DMS53 treated with DMSO at 0.1 percent for 48 hours (cell line): ENCODE results near the gene SOCS7.

ENCODE experiments used
- DNase-seq: peaks from one replicate; lab custom pipeline; 2025; ENCODE audit not compliant: unreplicated experiment; lab: John Stamatoyannopoulos, UW

Gene SOCS7

DNA sequence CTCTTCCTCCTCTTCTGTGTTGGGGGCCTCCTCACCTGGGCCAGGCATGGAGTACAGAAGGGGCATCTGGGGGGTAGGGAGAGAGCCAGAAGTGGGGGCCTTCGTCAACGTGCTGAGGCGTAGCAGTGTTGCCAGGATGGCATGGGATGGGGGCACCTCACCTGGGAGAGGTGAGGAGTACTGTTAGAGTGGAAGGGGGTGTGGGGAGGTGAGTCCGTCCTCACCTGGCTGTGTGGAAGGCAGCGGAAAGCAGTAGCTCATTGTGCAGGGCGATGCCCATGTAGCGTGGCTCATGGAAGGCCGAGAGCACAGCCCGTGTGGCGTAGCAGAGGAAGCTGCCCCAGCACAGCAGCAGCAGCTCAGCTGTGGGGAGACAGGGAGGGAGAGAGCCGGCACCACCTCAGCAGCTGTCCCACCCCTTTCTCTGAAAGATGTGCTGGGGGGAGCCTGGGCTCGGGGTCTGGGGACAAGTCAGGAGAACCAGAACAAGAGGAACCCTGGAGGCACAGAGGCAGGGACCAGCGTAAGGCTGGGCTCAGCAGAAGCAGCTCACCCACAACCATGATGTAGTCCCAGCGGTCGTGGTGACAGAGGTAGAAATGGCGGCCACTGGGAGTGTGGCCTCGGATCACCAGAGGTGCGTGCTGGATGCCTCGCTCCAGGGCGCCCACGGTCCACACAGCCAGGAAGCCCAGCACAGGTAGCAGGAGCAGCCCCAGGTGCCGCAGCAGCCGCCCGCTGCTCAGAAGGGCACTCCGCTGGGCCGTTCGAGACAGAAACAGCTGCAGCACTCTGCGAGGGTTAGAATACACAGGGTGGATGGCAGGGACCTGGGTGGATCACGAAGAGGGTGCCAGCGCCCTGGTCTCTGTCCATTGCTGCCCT lies 16.9 kb upstream of the SOCS7 start:
- DNase-seq, result no peak

GRCh38 chr17:38336838-38337237 lies 14.8 kb upstream of the SOCS7 start:
- no peak for DNase-seq

DNA sequence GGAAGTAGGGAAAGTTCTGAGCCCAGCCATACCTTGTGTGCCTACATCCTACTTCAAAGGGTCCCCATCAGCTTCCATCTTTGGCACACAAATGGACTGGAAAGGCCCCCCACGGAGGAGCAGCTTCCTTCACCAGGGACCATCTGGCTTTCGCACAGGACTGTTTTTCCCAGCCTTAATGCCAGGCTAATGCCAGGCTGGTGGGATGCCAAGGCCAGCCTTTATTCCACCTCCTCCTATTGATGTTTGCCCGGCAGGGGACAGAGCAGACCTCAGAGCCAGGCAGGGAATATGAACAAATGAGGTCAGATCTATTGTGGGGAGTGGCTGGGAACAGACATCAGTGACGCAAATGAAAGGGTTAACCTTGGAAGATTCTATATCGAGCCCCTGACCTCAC lies 13.6 kb upstream of the SOCS7 start:
- no peak for DNase-seq

DNA sequence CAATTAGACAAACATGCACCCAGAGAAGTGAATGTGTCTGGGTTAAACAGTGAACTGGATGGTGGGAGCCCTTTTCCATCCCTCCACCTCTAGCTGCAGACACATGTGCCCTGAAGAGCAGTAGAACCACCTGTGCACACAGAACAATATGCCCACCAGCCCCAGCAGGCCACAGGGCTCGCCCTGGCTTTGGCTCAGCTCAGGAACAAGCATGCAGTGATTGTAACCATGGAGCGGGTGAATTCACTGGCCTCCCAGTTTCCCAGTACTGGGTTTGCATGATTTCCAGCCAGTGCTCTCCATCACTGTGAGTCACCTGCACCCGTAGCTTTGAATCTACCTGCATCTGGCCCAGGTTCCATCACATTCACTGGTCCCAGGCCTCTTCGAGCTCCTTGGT lies 13.1 kb upstream of the SOCS7 start:
- no peak for DNase-seq

DNA sequence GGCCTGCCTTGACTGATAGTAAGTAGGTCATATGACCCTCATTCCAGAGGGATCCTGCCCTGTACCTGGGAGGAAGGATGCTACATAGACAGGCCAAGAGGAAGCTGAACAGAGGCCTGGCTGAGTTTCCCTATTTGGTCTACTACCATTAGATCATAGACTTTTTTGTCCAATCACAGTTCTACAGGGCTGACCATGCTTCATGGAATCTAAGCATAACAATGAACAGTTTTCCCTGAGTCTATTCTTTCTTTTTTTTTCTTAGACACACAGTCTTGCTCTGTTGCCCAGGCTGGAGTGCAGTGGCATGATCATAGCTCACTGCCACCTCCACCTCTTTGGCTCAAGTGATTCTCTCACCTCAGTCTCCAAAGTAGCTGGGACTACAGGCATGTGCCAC lies 11.8 kb upstream of the SOCS7 start:
- DNase-seq, result no peak

GRCh38 chr17:38341035-38341721 lies 10.5 kb upstream of the SOCS7 start:
- DNase-seq, result peak; percentile 49

- DNase-seq, result no peak
Measured at GRCh38 chr17:38342886-38343607, 8.6 kb upstream of the SOCS7 start.

- DNase-seq, result no peak
Measured at GRCh38 chr17:38343608-38344419, 7.8 kb upstream of the SOCS7 start, which contains the start of gene GPR179. Gene GPR179, minus strand, starts transcription at chr17:38343956. Its CDS starts 167 bp downstream, at chr17:38343789.

DNA sequence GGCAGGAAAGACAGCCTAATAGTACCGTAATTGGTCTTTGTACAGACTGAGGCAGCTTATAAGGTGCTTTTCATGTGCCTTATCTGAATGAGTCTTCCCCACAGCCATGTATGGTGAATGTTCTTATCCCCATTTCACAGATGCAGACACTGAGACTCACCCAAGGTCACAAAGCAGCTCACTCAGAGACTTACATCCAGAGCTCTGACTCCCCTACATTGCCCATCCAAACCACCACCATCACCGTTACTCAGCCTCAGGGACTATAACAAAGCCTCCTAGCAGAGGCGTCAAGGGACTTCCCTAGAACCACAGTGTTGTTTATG lies 7.3 kb upstream of the SOCS7 start:
- DNase-seq, result no peak

DNA sequence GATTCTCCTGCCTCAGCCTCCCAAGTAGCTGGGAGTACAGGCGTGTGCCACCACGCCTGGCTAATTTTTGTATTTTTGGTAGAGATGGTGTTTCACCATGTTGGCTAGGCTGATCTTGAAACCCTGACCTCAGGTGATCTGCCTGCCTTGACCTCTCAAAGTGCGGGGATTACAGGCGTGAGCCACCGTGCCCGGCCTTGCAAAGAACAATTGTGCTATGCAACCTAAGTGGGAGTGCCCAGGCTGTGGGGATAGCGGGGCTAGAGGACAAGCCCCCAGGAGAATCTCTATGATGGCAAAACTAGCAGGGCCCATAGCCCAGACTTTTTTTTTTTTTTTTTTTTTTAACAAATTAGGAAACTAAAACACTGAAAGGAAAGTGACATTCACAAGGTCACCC lies 5.9 kb upstream of the SOCS7 start:
- DNase-seq, result no peak

- peak; percentile 80 for DNase-seq
Measured at GRCh38 chr17:38349097-38349730, 2.4 kb upstream of the SOCS7 start.

DNA sequence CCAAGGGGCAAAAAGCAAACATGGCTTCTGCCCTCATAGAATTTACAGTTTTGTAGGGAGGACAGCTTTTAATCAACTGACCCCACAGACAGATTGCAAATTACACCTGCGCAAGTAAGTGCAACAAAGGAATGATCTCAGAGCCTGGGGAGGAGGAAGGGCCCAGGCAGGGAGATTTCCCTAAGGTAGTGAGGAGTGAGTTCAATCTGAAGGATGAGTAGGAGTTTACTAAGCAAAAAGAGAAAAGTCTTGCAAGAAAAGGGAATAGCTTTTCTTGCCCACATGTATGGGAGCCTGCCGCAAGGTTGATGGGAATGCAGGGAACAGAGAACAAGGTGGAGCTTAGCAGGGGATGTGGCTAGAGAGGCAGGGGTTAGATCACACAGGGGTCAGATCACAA lies 1.6 kb upstream of the SOCS7 start:
- DNase-seq, result no peak

DNA sequence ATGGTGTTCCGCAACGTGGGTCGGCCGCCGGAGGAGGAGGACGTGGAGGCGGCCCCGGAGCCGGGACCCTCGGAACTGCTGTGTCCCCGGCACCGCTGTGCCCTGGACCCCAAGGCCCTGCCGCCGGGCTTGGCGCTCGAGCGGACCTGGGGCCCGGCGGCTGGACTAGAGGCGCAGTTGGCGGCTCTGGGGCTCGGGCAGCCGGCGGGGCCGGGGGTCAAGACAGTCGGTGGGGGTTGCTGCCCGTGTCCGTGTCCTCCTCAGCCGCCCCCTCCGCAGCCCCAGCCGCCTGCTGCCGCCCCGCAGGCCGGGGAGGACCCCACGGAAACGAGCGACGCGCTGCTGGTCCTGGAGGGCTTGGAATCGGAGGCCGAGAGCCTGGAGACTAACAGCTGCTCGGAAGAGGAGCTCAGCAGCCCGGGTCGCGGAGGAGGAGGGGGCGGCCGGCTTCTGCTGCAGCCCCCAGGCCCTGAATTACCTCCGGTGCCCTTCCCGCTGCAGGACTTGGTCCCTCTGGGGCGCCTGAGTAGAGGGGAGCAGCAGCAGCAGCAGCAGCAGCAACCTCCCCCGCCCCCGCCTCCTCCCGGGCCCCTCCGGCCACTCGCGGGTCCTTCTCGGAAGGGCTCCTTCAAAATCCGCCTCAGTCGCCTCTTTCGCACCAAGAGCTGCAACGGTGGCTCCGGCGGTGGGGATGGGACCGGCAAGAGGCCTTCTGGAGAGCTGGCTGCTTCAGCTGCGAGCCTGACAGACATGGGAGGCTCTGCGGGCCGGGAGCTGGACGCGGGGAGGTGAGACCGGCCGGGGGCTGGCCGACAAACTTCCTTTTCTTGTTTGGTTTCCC lies 821 bp downstream of the SOCS7 start:
- no peak for DNase-seq

GRCh38 chr17:38353086-38353604 lies 1.5 kb downstream of the SOCS7 start:
- no peak for DNase-seq

- DNase-seq, result no peak
Measured at GRCh38 chr17:38353668-38354067, 2.0 kb downstream of the SOCS7 start.

GRCh38 chr17:38354466-38354865 lies 2.8 kb downstream of the SOCS7 start:
- DNase-seq, result no peak

- DNase-seq, result no peak
Measured at GRCh38 chr17:38355251-38355650, 3.6 kb downstream of the SOCS7 start.

GRCh38 chr17:38357486-38358123 lies 6.0 kb downstream of the SOCS7 start:
- no peak for DNase-seq
